PC-3 (cell line): ENCODE measurements around the gene RARA. TPM values are rescaled to one million over a fixed set of nuclear protein-coding genes. Genes with fewer than 3 reads are reported as not detected.

ENCODE experiments used
- ATAC-seq: fragments of 200-7000 bp; cut with Tn5 transposase; 2 replicates; pipeline ENCODE4 v1.9.1; 2020; ENCODE audit warnings: mild to moderate bottlenecking, moderate library complexity
- BruUV-seq: library from RNA; stranded (reverse); fragments of 400-500 nt; replicated peaks from 2 replicates; lab custom pipeline; 2021; lab: Mats Ljungman, UMichigan
- CTCF ChIA-PET: fragments of 300-600 bp; sonication (Branson Sonifier 250); formaldehyde crosslinking; loops from one replicate; lab custom pipeline; 2022; ENCODE audit warnings: antibody characterized with exemption; lab: Charles Lee
- POLR2A ChIA-PET: fragments of 300-600 bp; sonication (Branson Sonifier 250); formaldehyde crosslinking; loops from one replicate; lab custom pipeline; 2022; ENCODE audit warnings: antibody characterized with exemption; ENCODE audit not compliant: unreplicated experiment; lab: Charles Lee
- DNase-seq: peaks from one replicate; pipeline ENCODE4 v3.0.0-alpha.2; 2015
- H2AFZ ChIP-seq: fragments of 300-600 bp; sonication (generic); 2 replicates; pipeline ENCODE4 v1.6.0; 2016; ENCODE audit warnings: antibody characterized with exemption, low read length
- H3F3A ChIP-seq: fragments of 300-600 bp; sonication (generic); one replicate; pipeline ENCODE4 v1.6.0; 2017; ENCODE audit warnings: antibody characterized with exemption, low read length, control low read depth, mild to moderate bottlenecking; ENCODE audit not compliant: unreplicated experiment
- H3K27ac ChIP-seq: fragments of 300-600 bp; sonication (generic); 2 replicates; pipeline ENCODE4 v1.5.1; 2016; ENCODE audit warnings: mild to moderate bottlenecking, low read length
- H3K27me3 ChIP-seq: fragments of 300-600 bp; sonication (generic); 2 replicates; pipeline ENCODE4 v1.6.1; 2016; ENCODE audit warnings: low read length, mixed read lengths
- H3K36me3 ChIP-seq: fragments of 300-600 bp; sonication (generic); 2 replicates; pipeline ENCODE4 v1.6.1; 2016; ENCODE audit warnings: low read depth, mixed run types, low read length, mixed read lengths
- H3K4me1 ChIP-seq: fragments of 300-600 bp; sonication (generic); 2 replicates; pipeline ENCODE4 v1.5.1; 2016; ENCODE audit warnings: low read length; ENCODE audit not compliant: insufficient read depth
- H3K4me2 ChIP-seq: fragments of 300-600 bp; sonication (generic); 2 replicates; pipeline ENCODE4 v1.6.0; 2016; ENCODE audit warnings: low read length
- H3K4me3 ChIP-seq: fragments of 300-600 bp; sonication (generic); 2 replicates; pipeline ENCODE4 v1.5.1; 2016; ENCODE audit warnings: mild to moderate bottlenecking, low read length, mixed read lengths
- H3K79me2 ChIP-seq: fragments of 300-600 bp; sonication (generic); 2 replicates; pipeline ENCODE4 v1.6.1; 2017; ENCODE audit warnings: low read length, mixed read lengths
- H3K9ac ChIP-seq: fragments of 300-600 bp; sonication (generic); 2 replicates; pipeline ENCODE4 v1.6.0; 2016; ENCODE audit warnings: mild to moderate bottlenecking, low read length
- H3K9me2 ChIP-seq: fragments of 300-600 bp; sonication (generic); replicated peaks from 2 replicates; pipeline ENCODE4 v1.6.1; 2016; ENCODE audit warnings: mixed run types, low read length, mixed read lengths
- H3K9me3 ChIP-seq: fragments of 300-600 bp; sonication (generic); 2 replicates; pipeline ENCODE4 v1.6.1; 2016; ENCODE audit warnings: low read length, mixed read lengths
- H4K20me1 ChIP-seq: fragments of 300-600 bp; sonication (generic); 2 replicates; pipeline ENCODE4 v1.6.1; 2016; ENCODE audit warnings: low read length, mixed read lengths
- EZH2 ChIP-seq: fragments of 300-600 bp; sonication (generic); IDR thresholded peaks from one replicate; pipeline ENCODE4 v1.6.1; 2017; ENCODE audit warnings: antibody characterized with exemption, mild to moderate bottlenecking, low read length; ENCODE audit not compliant: unreplicated experiment
- EZH2phosphoT487 ChIP-seq: fragments of 300-600 bp; sonication (generic); IDR thresholded peaks from 2 replicates; pipeline ENCODE4 v1.6.1; 2018; ENCODE audit warnings: mild to moderate bottlenecking, antibody characterized with exemption, low read length, borderline replicate concordance
- intact Hi-C: fragments of 100-400 bp; cut with micrococcal nuclease; formaldehyde crosslinking; loops from 2 replicates; pipeline ENCODE4 v1.9.0; 2023
- total RNA-seq: library from RNA; depleted of rRNA; stranded (reverse); fragments of >200 nt; gene quantifications from 2 replicates; pipeline ENCODE4 v1.2.3, GENCODE V29; 2014
- TF ChIP-seq, protein P1 (sequence below): fragments of 300-600 bp; sonication (generic); conservative IDR thresholded peaks from 2 replicates; pipeline ENCODE4 v1.5.1; 2017; ENCODE audit warnings: antibody characterized with exemption, low read depth, mild to moderate bottlenecking, low read length

RARA gene
- total RNA-seq, 1 experiment from 2014 or later = 19.6 TPM

DNA sequence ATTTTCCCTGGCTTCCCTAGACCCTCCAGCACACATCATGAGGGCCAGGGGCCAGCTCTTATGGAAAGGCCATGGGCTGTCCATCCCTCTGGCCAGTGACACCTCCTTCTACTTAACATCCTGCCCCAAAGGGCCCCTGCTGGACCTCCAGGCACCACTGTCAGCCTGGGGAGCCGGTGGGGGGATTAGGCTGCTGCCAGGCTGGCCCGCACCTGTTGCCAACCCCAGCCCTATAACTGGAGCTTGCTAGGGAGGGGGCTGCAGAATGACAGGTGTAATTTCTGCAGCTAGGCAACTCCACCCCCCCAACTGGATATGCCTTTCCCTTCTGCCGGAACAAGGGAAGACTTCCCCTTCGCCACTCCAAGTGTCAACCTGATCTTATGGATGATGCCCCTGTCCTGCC is 12.5 kb downstream of the RARA start:
- peak overlapping the region; percentile 62 for H3K9ac ChIP-seq
- no peaks in the 10 kb centered on the region for H3K9me2 ChIP-seq
- H3K4me2 ChIP-seq = peak overlapping the region; percentile 77
- ChIA-PET CTCF (no interaction called here), POLR2A (interaction anchor here (0.6 kb wide), 1 partner anchor 37 kb away, joined by 3 read pairs; no protein-coding TSS in a partner anchor)
- peaks cover 52% of the 10 kb centered on the region for H3K4me1 ChIP-seq
- no TSS peak for BruUV-seq
- no peaks in the 10 kb centered on the region for H3K9me3 ChIP-seq
- ATAC-seq (no peak), DNase-seq (no peak)
- peak overlapping the region; percentile 84; the same call in 1 of the 2 replicates for H3K27ac ChIP-seq
- intact Hi-C loops = no loop called here
- no peak for TF ChIP-seq EZH2
- TF ChIP-seq EZH2phosphoT487 = no peak
- TF ChIP-seq, protein P1, sequence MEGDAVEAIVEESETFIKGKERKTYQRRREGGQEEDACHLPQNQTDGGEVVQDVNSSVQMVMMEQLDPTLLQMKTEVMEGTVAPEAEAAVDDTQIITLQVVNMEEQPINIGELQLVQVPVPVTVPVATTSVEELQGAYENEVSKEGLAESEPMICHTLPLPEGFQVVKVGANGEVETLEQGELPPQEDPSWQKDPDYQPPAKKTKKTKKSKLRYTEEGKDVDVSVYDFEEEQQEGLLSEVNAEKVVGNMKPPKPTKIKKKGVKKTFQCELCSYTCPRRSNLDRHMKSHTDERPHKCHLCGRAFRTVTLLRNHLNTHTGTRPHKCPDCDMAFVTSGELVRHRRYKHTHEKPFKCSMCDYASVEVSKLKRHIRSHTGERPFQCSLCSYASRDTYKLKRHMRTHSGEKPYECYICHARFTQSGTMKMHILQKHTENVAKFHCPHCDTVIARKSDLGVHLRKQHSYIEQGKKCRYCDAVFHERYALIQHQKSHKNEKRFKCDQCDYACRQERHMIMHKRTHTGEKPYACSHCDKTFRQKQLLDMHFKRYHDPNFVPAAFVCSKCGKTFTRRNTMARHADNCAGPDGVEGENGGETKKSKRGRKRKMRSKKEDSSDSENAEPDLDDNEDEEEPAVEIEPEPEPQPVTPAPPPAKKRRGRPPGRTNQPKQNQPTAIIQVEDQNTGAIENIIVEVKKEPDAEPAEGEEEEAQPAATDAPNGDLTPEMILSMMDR = no peak
- H3K79me2 ChIP-seq = peaks cover 86% of the 10 kb centered on the region
- no peak overlapping the region for H2AFZ ChIP-seq
- H3K27me3 ChIP-seq = no peaks in the 10 kb centered on the region
- no peaks in the 10 kb centered on the region for H3K36me3 ChIP-seq
- H3F3A ChIP-seq = no peaks in the 10 kb centered on the region
- H4K20me1 ChIP-seq = peaks cover 10% of the 10 kb centered on the region; the same call in 1 of the 2 replicates
- peak overlapping the region; percentile 53 for H3K4me3 ChIP-seq

- H3K27ac ChIP-seq = peak overlapping the region; percentile 84
- H3K9me2 ChIP-seq = no peaks in the 10 kb centered on the region
- ChIA-PET CTCF (no interaction called here), POLR2A (interaction anchor here (0.6 kb wide), 1 partner anchor 36 kb away, joined by 3 read pairs; no protein-coding TSS in a partner anchor)
- peaks cover 10% of the 10 kb centered on the region; the same call in 1 of the 2 replicates for H4K20me1 ChIP-seq
- H3K9ac ChIP-seq = peak overlapping the region; percentile 62
- intact Hi-C loops = no loop called here
- no peaks in the 10 kb centered on the region for H3K36me3 ChIP-seq
- peak overlapping the region; percentile 77 for H3K4me2 ChIP-seq
- H3F3A ChIP-seq = no peaks in the 10 kb centered on the region
- peaks cover 49% of the 10 kb centered on the region for H3K4me1 ChIP-seq
- no peak overlapping the region for H2AFZ ChIP-seq
- H3K4me3 ChIP-seq = peak overlapping the region; percentile 53
- ATAC-seq = no peak
- H3K27me3 ChIP-seq = no peaks in the 10 kb centered on the region
- no peaks in the 10 kb centered on the region for H3K9me3 ChIP-seq
- no TSS peak for BruUV-seq
- no peak for DNase-seq
- no peak for TF ChIP-seq EZH2phosphoT487
- TF ChIP-seq, protein P1 = no peak
- TF ChIP-seq EZH2 = no peak
- peaks cover 90% of the 10 kb centered on the region for H3K79me2 ChIP-seq
Observed at GRCh38 chr17:40321961-40322357, 13.0 kb downstream of the RARA start.
